HL-60 (cell line): ENCODE results near the gene COX7A2.

Experiments used
- GABPA ChIP-seq: IDR thresholded peaks from 2 replicates; pipeline ENCODE4 v1.6.1; 2012; ENCODE audit warnings: low read depth
- POLR2AphosphoS5 ChIP-seq: IDR thresholded peaks from 2 replicates; pipeline ENCODE4 v1.6.1; 2012; ENCODE audit warnings: low read depth
- TF ChIP-seq, protein P1 (sequence below): IDR thresholded peaks from one replicate; pipeline ENCODE4 v1.5.1; 2011; ENCODE audit warnings: low read length, control low read depth, inconsistent platforms; ENCODE audit not compliant: insufficient read depth
- TF ChIP-seq, protein P2 (sequence below): IDR thresholded peaks from 2 replicates; pipeline ENCODE4 v1.6.1; 2012; ENCODE audit warnings: low read depth; ENCODE audit not compliant: insufficient replicate concordance

DNA sequence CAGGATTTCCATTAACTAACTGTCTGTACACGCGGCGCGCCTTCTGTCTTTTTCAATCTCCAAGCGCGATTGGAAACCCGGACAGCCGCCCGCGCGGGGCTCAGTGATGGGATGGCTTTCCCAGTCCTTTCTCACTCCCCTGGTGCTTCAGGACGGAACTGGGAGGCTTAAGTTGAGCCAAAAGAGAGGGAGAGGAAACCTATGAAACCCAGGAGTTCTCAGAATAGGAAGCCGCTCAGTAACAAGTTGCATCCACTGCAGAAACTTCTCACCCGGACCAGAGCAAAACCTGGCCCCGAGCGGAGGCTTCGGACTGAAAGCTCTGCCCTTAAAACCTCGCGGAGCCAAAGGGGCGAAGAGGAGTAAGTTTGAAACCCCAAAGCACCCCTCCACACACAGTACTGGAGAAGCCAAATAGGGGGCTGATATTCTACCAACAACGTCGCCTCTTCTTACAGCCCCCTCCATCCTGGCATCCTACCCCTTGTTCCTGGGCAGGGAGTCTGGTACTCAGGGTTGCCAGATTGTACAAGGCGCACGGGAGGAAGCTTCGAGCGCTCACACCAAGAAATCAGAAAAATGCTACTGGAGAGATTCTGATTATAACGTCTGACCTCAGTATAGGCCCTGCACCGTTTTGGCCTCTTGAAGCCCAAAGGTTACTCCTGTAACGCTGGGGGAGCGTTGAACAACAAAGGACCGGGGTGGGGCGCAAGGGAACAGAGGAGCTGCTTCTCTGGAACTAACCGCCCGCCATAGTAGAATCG is 36.8 kb downstream of the COX7A2 start:
- TF ChIP-seq, protein P1, sequence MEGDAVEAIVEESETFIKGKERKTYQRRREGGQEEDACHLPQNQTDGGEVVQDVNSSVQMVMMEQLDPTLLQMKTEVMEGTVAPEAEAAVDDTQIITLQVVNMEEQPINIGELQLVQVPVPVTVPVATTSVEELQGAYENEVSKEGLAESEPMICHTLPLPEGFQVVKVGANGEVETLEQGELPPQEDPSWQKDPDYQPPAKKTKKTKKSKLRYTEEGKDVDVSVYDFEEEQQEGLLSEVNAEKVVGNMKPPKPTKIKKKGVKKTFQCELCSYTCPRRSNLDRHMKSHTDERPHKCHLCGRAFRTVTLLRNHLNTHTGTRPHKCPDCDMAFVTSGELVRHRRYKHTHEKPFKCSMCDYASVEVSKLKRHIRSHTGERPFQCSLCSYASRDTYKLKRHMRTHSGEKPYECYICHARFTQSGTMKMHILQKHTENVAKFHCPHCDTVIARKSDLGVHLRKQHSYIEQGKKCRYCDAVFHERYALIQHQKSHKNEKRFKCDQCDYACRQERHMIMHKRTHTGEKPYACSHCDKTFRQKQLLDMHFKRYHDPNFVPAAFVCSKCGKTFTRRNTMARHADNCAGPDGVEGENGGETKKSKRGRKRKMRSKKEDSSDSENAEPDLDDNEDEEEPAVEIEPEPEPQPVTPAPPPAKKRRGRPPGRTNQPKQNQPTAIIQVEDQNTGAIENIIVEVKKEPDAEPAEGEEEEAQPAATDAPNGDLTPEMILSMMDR, result no peak
- TF ChIP-seq POLR2AphosphoS5 (no peak), GABPA (no peak)
- TF ChIP-seq, protein P2, sequence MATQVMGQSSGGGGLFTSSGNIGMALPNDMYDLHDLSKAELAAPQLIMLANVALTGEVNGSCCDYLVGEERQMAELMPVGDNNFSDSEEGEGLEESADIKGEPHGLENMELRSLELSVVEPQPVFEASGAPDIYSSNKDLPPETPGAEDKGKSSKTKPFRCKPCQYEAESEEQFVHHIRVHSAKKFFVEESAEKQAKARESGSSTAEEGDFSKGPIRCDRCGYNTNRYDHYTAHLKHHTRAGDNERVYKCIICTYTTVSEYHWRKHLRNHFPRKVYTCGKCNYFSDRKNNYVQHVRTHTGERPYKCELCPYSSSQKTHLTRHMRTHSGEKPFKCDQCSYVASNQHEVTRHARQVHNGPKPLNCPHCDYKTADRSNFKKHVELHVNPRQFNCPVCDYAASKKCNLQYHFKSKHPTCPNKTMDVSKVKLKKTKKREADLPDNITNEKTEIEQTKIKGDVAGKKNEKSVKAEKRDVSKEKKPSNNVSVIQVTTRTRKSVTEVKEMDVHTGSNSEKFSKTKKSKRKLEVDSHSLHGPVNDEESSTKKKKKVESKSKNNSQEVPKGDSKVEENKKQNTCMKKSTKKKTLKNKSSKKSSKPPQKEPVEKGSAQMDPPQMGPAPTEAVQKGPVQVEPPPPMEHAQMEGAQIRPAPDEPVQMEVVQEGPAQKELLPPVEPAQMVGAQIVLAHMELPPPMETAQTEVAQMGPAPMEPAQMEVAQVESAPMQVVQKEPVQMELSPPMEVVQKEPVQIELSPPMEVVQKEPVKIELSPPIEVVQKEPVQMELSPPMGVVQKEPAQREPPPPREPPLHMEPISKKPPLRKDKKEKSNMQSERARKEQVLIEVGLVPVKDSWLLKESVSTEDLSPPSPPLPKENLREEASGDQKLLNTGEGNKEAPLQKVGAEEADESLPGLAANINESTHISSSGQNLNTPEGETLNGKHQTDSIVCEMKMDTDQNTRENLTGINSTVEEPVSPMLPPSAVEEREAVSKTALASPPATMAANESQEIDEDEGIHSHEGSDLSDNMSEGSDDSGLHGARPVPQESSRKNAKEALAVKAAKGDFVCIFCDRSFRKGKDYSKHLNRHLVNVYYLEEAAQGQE, result no peak
